Panc1 (cell line): Measurements from ENCODE around the gene FGA. TPM values are rescaled to one million over a fixed set of nuclear protein-coding genes. Genes with fewer than 3 reads are reported as not detected.

Experiments
- ATAC-seq: fragments of 200-7000 bp; cut with Tn5 transposase; 2 replicates; pipeline ENCODE4 v1.9.1; 2020; ENCODE audit warnings: mild to moderate bottlenecking, moderate library complexity
- BruUV-seq: library from RNA; stranded (reverse); fragments of 400-500 nt; replicated peaks from 2 replicates; lab custom pipeline; 2021; lab: Mats Ljungman, UMichigan
- CTCF ChIA-PET: fragments of 300-600 bp; sonication (Branson Sonifier 250); formaldehyde crosslinking; loops from one replicate; lab custom pipeline; 2022; ENCODE audit warnings: antibody characterized with exemption; lab: Charles Lee
- POLR2A ChIA-PET: fragments of 300-600 bp; sonication (Branson Sonifier 250); formaldehyde crosslinking; loops from one replicate; lab custom pipeline; 2022; ENCODE audit warnings: antibody characterized with exemption; lab: Charles Lee
- DNase-seq: peaks from one replicate; pipeline ENCODE4 v3.0.0-alpha.2; 2010; ENCODE audit warnings: low read depth, low spot score
- H3K27ac ChIP-seq: 2 replicates; pipeline ENCODE4 v1.5.1; 2011; ENCODE audit warnings: mild to moderate bottlenecking, low read length, inconsistent platforms
- H3K27me3 ChIP-seq: fragments of 200-500 bp; sonication (Bioruptor generic); 2 replicates; pipeline ENCODE4 v1.6.0; 2014; ENCODE audit warnings: low read length, inconsistent platforms; ENCODE audit not compliant: control insufficient read depth, insufficient read depth
- H3K36me3 ChIP-seq: fragments of 200-500 bp; sonication (Bioruptor generic); 2 replicates; pipeline ENCODE4 v1.5.1; 2014; ENCODE audit warnings: inconsistent platforms, mild to moderate bottlenecking, low read length, moderate library complexity; ENCODE audit not compliant: control insufficient read depth, insufficient read depth
- H3K4me1 ChIP-seq: 2 replicates; pipeline ENCODE4 v1.5.1; 2011; ENCODE audit warnings: inconsistent platforms, mild to moderate bottlenecking, low read length, moderate library complexity; ENCODE audit not compliant: control insufficient read depth, insufficient read depth
- H3K4me3 ChIP-seq, 2 experiments: 2 replicates each; pipeline ENCODE4 v1.5.1; 2011 to 2012; ENCODE audit warnings: low read depth in 2 of 2, low read length in 2 of 2, mild to moderate bottlenecking in 2 of 2, inconsistent platforms in 1 of 2, moderate library complexity in 1 of 2
- H3K9me3 ChIP-seq: fragments of 200-500 bp; sonication (Bioruptor generic); 2 replicates; pipeline ENCODE4 v1.5.1; 2014; ENCODE audit warnings: low read depth, mild to moderate bottlenecking, inconsistent platforms, low read length, moderate library complexity; ENCODE audit not compliant: control insufficient read depth, insufficient read depth
- POLR2AphosphoS5 ChIP-seq: IDR thresholded peaks from 2 replicates; pipeline ENCODE4 v1.6.1; 2012; ENCODE audit warnings: mild to moderate bottlenecking, low read depth, low read length, moderate library complexity
- REST ChIP-seq, 2 experiments: IDR thresholded peaks; 2 replicates each; pipeline ENCODE4 v1.6.1; 2011 to 2012; ENCODE audit warnings: low read depth in 2 of 2, control low read depth in 1 of 2, low read length in 1 of 2, mild to moderate bottlenecking in 1 of 2, moderate library complexity in 1 of 2; ENCODE audit not compliant: insufficient read depth in 1 of 2
- SIN3A ChIP-seq: IDR thresholded peaks from 2 replicates; pipeline ENCODE4 v1.6.1; 2012; ENCODE audit warnings: low read depth, mild to moderate bottlenecking, low read length, moderate library complexity, borderline replicate concordance; ENCODE audit not compliant: insufficient read depth
- TCF7L2 ChIP-seq: IDR thresholded peaks from 2 replicates; pipeline ENCODE4 v1.6.1; 2011; ENCODE audit warnings: mild to moderate bottlenecking, low read depth, low read length, inconsistent platforms
- in situ Hi-C: cut with HindIII; loops from 2 replicates; pipeline ENCODE4 v1.10.0; 2016; ENCODE audit warnings: low sequenced_read_pairs, low pct_unique_long_range_greater_than_20kb
- intact Hi-C: fragments of 100-400 bp; cut with micrococcal nuclease; formaldehyde crosslinking; loops from one replicate; pipeline ENCODE4 v1.10.0; 2022; ENCODE audit not compliant: unreplicated experiment
- total RNA-seq: library from RNA; stranded (reverse); gene quantifications from one replicate; pipeline ENCODE4 v1.2.1, GENCODE V29; 2021; ENCODE audit not compliant: unreplicated experiment
- TF ChIP-seq, protein P1 (sequence below): fragments of 450-650 bp; IDR thresholded peaks from 2 replicates; pipeline ENCODE4 v1.5.1; 2017; ENCODE audit warnings: mild to moderate bottlenecking

FGA gene
- total RNA-seq, 1 experiment from 2014 or later, result 2.7 TPM

DNA sequence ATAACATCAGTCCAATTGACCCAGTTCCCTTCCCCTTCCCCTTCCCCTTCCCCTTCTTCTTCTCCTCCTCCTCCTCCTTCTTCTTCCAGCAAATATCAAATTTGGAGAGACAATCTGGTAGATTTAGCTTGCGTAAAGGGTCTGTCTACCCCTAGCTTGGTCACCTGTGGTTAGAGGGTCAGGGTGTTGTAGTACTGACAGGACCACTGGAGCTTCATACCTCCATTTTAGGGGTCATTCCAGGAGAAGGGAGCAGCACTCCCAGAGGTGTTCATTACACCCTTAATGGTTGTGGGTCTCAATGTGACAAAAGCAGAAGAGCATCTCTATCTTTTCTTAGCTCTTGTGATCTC is 31.4 kb downstream of the FGA start:
- BruUV-seq, result no TSS peak
- Histone ChIP-seq H3K4me1 (no peaks in the 10 kb centered on the region), H3K36me3 (no peaks in the 10 kb centered on the region), H3K9me3 (no peaks in the 10 kb centered on the region), H3K27ac (no peak overlapping the region), H3K4me3 (no peak overlapping the region), H3K27me3 (no peaks in the 10 kb centered on the region)
- CTCF ChIA-PET, result interaction anchor here (0.8 to 1.6 kb wide), 2 partner anchors 9 to 60 kb away, joined by 3 to 10 read pairs; no protein-coding TSS in a partner anchor
- in situ Hi-C loops, result no loop called here
- DNase-seq (no peak), ATAC-seq (no peak)
- POLR2A ChIA-PET, result no interaction called here
- TF ChIP-seq, protein P1, sequence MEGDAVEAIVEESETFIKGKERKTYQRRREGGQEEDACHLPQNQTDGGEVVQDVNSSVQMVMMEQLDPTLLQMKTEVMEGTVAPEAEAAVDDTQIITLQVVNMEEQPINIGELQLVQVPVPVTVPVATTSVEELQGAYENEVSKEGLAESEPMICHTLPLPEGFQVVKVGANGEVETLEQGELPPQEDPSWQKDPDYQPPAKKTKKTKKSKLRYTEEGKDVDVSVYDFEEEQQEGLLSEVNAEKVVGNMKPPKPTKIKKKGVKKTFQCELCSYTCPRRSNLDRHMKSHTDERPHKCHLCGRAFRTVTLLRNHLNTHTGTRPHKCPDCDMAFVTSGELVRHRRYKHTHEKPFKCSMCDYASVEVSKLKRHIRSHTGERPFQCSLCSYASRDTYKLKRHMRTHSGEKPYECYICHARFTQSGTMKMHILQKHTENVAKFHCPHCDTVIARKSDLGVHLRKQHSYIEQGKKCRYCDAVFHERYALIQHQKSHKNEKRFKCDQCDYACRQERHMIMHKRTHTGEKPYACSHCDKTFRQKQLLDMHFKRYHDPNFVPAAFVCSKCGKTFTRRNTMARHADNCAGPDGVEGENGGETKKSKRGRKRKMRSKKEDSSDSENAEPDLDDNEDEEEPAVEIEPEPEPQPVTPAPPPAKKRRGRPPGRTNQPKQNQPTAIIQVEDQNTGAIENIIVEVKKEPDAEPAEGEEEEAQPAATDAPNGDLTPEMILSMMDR, result no peak
- no peak for TF ChIP-seq SIN3A
- TF ChIP-seq TCF7L2, result no peak
- no peak for TF ChIP-seq REST (IDR thresholded peaks at IDR 0.05; ENCODE audit: insufficient read depth in 1 of 2, low read depth in 2 of 2, low read length in 1 of 2)
- no peak for TF ChIP-seq POLR2AphosphoS5
- intact Hi-C loops, result loop anchor here (2.0 to 10.0 kb wide), 2 partner anchors 60 to 796 kb away; no protein-coding TSS in a partner anchor

- in situ Hi-C loops, result no loop called here
- intact Hi-C loops, result loop anchor here (5.0 to 10.0 kb wide), 2 partner anchors 225 to 803 kb away; no protein-coding TSS in a partner anchor
- Histone ChIP-seq H3K9me3 (no peaks in the 10 kb centered on the region), H3K4me3 (no peak overlapping the region), H3K27ac (no peak overlapping the region), H3K4me1 (peaks cover 8% of the 10 kb centered on the region), H3K27me3 (no peaks in the 10 kb centered on the region), H3K36me3 (peaks cover 6% of the 10 kb centered on the region; the same call in 1 of the 2 replicates)
- BruUV-seq, result no TSS peak
- ATAC-seq (peak; percentile 77), DNase-seq (peak; percentile 56)
- TF ChIP-seq, protein P1, result peak; percentile 81
- no peak for TF ChIP-seq POLR2AphosphoS5
- ChIA-PET CTCF (interaction anchor here (1.4 kb wide), 1 partner anchor 66 kb away, joined by 5 read pairs; no protein-coding TSS in a partner anchor), POLR2A (interaction anchor here (0.6 kb wide), 1 partner anchor 43 kb away, joined by 13 read pairs; no protein-coding TSS in a partner anchor)
These were observed 38.5 kb downstream of the FGA start for GRCh38 chr4:154551872-154552686.
